COLO668 (cell line): ENCODE results near the gene LRRC8B.
"Not testable (repeated sequence)": the region's sequence is repeated elsewhere in the genome, so short reads cannot be mapped to it uniquely, and the experiment has no call there.

Experiments used
- DNase-seq: peaks from one replicate; lab custom pipeline; 2025; ENCODE audit not compliant: unreplicated experiment; lab: John Stamatoyannopoulos, UW

LRRC8B gene

GRCh38 chr1:89578946-89579684 is 54.5 kb downstream of the LRRC8B start:
- DNase-seq: no peak

- no peak for DNase-seq
These were observed 55.4 kb downstream of the LRRC8B start for GRCh38 chr1:89580036-89580435.

- DNase-seq: no peak
These were observed 57.2 kb downstream of the LRRC8B start for GRCh38 chr1:89581859-89582258.

- no peak for DNase-seq
These were observed 57.9 kb downstream of the LRRC8B start for GRCh38 chr1:89582571-89582970.

- no peak for DNase-seq
These were observed 59.6 kb downstream of the LRRC8B start for GRCh38 chr1:89584211-89584610.

- DNase-seq: no peak
These were observed 60.2 kb downstream of the LRRC8B start for GRCh38 chr1:89584781-89585180.

- DNase-seq: no peak
These were observed 63.1 kb downstream of the LRRC8B start for GRCh38 chr1:89587729-89588161.

GRCh38 chr1:89588480-89588879 is 63.9 kb downstream of the LRRC8B start:
- no peak for DNase-seq

GRCh38 chr1:89589515-89589914 is 64.9 kb downstream of the LRRC8B start:
- no peak for DNase-seq

- DNase-seq: no peak
These were observed 65.9 kb downstream of the LRRC8B start for GRCh38 chr1:89590341-89591080.

- not testable (repeated sequence) for DNase-seq
These were observed 68.3 kb downstream of the LRRC8B start for GRCh38 chr1:89592861-89593302.

- no peak for DNase-seq
These were observed 69.6 kb downstream of the LRRC8B start for GRCh38 chr1:89594096-89594740.

- DNase-seq: no peak
These were observed 72.1 kb downstream of the LRRC8B start for GRCh38 chr1:89596698-89597097.

GRCh38 chr1:89598450-89599331 is 74.1 kb downstream of the LRRC8B start:
- no peak for DNase-seq

GRCh38 chr1:89599332-89599630 is 74.7 kb downstream of the LRRC8B start:
- no peak for DNase-seq

GRCh38 chr1:89600451-89601224 is 76.0 kb downstream of the LRRC8B start:
- DNase-seq: no peak

GRCh38 chr1:89602871-89603404 is 78.3 kb downstream of the LRRC8B start:
- no peak for DNase-seq

- no peak for DNase-seq
These were observed 79.2 kb downstream of the LRRC8B start for GRCh38 chr1:89603651-89604413.

GRCh38 chr1:89604414-89604735 is 79.7 kb downstream of the LRRC8B start:
- DNase-seq: no peak
